ENCODE measurements around the gene PCDH7.

- TF ChIP-seq CTCF (IDR thresholded peaks at IDR 0.05) (no peak), POLR2A (IDR thresholded peaks at IDR 0.05) (no peak)
These were observed 1.9 kb downstream of the PCDH7 start for GRCh38 chr4:30722092-30722358.
